GM19452 (cell line): Measurements from ENCODE around the gene SCIMP.
"Not testable (repeated sequence)": the region's sequence is repeated elsewhere in the genome, so short reads cannot be mapped to it uniquely, and the experiment has no call there.

ENCODE experiments used
- ATAC-seq: cut with Tn5 transposase; IDR thresholded peaks from one replicate; pipeline ENCODE4 v1.9.1; 2021; ENCODE audit not compliant: unreplicated experiment

SCIMP gene

GRCh38 chr17:5191541-5192417 lies 42.9 kb downstream of the SCIMP start, which contains the start of gene ZNF594:
Gene ZNF594, minus strand, starts transcription at chr17:5191868. Its CDS starts 7,612 bp downstream, at chr17:5184256.
- peak; percentile 95 for ATAC-seq

GRCh38 chr17:5184288-5184687 lies 50.4 kb downstream of the SCIMP start:
- no peak for ATAC-seq

GRCh38 chr17:5183410-5183793 lies 51.3 kb downstream of the SCIMP start:
- no peak for ATAC-seq

- no peak for ATAC-seq
Observed at GRCh38 chr17:5182597-5183409, 51.9 kb downstream of the SCIMP start.

- no peak for ATAC-seq
Observed at GRCh38 chr17:5181509-5182305, 53.0 kb downstream of the SCIMP start.

GRCh38 chr17:5179003-5179402 lies 55.7 kb downstream of the SCIMP start:
- ATAC-seq = no peak

- ATAC-seq = not testable (repeated sequence)
Observed at GRCh38 chr17:5175027-5175426, 59.6 kb downstream of the SCIMP start.

- not testable (repeated sequence) for ATAC-seq
Observed at GRCh38 chr17:5165791-5166564, 68.7 kb downstream of the SCIMP start.

GRCh38 chr17:5164436-5164835 lies 70.2 kb downstream of the SCIMP start:
- no peak for ATAC-seq

GRCh38 chr17:5161793-5162192 lies 72.9 kb downstream of the SCIMP start:
- ATAC-seq = not testable (repeated sequence)

GRCh38 chr17:5160702-5161101 lies 74.0 kb downstream of the SCIMP start:
- not testable (repeated sequence) for ATAC-seq
